Central memory CD4-positive, alpha-beta T cell (primary cell): Measurements from ENCODE around the gene HYAL3.

Experiments
- DNase-seq: peaks from one replicate; pipeline ENCODE4 v3.0.0; 2022

HYAL3 gene

GRCh38 chr3:50327943-50328691 lies 28.9 kb upstream of the HYAL3 start, which contains the start of gene TUSC2:
Gene TUSC2 (minus strand): TSS chr3:50328223. CDS start chr3:50328099, 124 bp downstream.
- DNase-seq, result peak; percentile 91

DNA sequence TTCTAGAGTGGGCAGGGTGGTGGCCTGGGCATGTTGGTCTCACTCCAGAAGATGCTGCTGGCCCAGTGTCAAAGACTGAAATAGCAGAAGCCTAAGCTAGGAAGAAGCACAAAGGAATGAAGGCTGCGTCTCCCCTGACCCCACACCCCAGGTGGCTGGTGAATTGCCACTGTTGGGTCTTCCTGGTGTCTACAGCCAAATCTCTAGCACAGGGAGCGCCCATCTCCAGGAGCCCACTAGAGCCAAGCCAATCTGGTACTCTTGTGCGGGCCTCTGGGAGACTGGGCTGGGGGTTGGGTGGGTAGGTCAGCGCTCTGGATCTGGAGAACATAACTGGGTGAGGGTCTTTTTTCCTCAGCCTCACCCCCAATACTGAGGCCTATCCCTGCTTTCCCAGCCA lies 27.9 kb upstream of the HYAL3 start:
- no peak for DNase-seq

- DNase-seq, result no peak
Observed at GRCh38 chr3:50326182-50326541, 27.0 kb upstream of the HYAL3 start.

- no peak for DNase-seq
Observed at GRCh38 chr3:50325497-50326181, 26.4 kb upstream of the HYAL3 start.

DNA sequence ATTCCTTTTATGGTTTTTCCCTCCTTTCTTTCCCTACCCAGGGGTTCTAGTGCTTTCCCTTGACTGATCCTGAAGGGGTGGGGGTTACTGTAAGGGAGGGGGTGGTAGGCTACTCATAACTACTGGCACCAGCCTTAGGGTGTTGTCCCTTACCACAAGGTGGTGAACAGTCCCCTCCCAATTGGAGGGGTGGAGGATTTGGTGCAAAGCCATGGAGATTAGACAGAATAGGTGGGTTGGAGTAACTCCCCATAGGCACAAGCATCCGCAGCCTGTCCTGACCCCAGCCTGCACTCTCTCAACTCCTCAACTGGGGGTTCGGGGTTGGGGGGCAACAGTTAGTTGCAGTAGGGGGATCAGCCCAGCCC lies 25.9 kb upstream of the HYAL3 start:
- DNase-seq, result no peak

GRCh38 chr3:50324351-50325112 lies 25.3 kb upstream of the HYAL3 start:
- peak; percentile 41 for DNase-seq

DNA sequence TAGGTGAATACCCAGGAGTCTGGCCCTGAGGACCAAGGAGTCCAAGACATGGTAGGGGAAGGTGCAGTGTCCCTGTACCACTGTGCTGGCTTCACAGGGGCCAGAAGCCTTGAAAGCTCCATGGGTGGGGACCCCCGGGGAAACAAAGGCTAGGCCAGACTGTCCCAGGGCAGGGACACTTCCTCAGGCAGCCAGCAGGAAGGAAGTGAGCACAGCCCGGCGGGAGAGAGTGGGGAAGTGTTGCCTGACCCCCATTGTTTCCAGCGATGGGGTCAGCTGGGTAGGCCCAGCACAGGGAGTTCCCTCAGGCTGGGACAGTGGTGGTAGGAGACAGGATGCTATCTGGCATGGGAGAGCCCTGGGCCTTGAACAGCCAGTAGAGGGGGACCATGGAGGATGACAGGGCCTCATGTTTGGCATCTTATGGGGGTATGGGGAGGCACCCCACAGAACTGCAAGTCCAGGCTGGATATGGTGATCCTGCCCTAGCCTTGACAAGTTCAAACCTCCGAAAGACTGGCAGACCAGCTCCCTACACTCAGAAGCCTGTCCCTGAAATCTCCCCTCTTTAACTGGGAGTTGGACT lies 24.5 kb upstream of the HYAL3 start:
- DNase-seq, result no peak

DNA sequence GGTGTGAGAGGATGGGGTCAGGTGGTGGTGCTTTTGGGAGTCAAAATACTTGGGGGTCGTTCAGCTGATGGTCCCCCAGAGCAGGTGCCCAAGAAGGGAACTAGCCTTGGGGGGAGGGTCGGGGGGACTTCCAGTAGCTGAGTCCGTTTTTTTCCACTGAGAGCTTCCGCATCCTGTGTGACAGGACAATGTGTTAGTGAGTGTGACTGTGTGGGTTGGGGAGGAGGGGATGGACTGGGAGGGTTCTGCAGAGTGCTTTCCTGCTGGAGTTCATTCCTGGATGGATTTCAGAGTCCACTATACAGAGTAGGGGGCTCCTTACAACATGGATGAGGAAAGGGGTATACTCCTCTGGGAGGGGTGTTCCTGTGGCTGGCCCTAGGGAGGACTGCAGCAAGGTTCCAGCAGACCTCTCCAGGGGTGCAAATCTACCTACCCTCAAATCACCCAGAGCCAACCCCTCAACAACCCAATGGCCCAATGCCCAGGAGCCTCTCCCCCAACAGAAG lies 23.9 kb upstream of the HYAL3 start:
- DNase-seq, result no peak

DNA sequence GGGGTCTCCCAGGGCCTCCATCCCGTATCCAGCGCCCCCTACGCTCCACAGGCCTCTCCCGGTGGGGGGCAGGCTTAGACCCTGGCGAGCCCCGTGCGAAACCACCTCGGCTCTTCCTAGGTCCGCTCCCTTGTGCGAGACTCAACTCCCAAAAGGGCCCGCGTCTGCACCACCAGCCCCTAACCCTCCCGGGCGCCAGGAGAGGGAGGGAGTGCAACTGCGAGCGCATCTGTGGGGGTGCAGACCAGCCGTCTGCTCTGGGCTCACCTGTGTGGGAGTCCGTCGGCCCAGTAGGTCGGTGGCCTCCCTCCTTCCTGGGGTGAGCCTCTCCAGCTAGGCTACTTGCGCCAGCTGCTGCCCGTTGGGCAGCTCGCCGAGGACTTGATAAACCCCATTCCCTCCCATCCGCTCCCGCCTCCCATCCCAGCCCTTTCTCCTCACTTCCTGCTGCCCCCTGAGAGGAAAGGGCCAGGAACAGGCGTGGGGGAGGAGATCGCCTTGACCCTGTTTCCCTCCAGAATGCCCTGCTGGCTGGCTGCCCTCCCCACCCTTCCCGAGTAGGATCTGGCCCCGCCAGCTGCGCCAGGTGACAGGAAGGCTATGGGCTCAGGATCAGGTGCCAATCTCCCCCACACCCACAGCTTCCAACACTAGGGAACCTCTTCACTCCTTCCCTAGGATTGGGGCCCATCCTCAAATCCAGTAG lies 23.3 kb upstream of the HYAL3 start, which contains the start of gene HYAL2:
HYAL2 (minus strand) TSS at position 360 of the 706 bp plus-strand sequence. CDS start 2,256 bp downstream, outside the sequence.
- no peak for DNase-seq

DNA sequence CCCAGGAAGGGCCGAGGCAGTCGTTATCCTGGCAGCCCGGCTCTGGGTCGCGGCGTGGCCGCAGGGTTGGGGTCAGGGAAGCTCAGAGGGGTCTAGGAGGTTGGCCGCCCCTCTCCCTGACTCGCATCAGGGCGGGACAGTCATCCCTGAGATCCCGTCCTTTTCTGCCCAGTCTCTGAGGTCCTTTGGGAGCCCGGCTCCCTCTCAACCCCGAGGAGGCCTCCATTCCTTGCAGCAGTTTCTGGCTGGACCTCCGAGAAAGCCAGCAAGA lies 22.8 kb upstream of the HYAL3 start:
- DNase-seq, result no peak

DNA sequence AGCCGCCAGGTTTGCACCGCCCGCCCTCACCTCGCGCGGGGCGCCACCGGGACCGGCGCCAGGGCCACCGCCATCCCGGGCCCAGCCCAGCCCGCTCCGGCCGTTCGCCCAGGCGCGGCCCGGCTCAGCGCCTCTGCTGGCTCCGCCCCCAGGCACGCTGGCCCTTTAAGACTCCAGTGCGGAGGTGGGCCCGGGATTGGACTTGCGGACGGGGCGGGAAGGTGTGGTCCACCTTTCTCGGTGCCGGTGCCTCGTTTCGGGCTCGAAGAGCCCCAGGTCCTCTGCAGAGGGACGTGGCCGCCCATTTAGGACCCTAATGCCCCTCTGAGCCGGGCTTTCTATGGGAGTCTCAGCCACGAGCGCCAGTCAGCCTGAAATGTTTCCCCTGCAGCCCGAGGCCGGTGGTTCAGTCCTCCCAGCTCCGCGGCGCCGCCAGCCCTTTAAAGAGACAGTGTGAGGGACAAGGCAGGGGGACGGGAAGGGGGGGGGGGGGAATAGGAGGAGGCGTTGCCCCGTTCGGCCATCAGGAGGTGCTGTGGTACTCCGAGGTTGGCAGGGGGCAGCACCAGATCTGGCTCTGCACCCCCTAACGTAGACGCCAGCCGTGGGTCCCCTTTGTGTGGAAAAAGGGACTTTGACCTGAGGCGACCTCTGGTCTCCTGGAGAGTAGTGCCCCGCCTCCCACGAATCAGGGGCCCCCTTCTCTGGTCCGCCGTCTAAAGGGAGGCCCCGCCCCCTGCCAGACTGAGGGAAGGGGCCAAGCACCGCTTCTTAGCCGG lies 22.3 kb upstream of the HYAL3 start:
- peak; percentile 77 for DNase-seq

GRCh38 chr3:50320853-50321335 lies 21.7 kb upstream of the HYAL3 start:
- DNase-seq, result no peak

DNA sequence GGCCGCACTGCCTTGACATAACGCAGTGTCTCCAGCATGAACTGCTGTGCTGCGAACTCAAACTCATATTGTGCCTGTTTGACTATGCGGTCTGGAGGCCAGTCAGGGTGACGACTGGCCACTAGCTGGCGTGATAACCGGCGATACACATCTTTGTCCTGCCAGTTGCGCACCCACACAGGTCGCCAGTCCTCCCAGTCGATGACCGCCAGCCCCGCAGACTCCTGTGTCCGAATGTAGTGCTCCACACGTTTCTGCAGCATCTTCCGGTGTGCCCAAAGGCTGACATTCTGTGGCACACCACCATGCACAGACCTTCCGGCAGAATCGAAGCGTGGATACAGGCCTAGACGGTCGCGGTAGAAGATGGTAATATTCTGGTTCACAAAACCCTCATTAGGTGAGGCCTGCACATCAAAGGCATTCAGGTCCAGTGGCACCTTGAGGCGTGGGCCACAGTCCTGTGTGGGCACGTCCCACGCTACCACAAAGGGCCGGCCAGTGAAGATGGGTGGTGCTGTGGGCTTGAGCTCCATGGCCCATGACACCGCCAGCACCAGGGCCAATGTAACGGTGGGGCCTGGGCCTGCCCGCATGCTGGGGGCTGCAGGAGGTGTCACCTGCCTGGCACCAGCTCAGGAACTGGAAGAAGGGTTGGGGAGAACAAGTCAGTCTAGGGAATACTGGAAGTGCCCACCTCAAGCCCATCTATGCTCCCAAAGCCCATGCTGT lies 20.9 kb upstream of the HYAL3 start:
- DNase-seq, result no peak

- DNase-seq, result no peak
Observed at GRCh38 chr3:50319181-50319893, 20.1 kb upstream of the HYAL3 start.

DNA sequence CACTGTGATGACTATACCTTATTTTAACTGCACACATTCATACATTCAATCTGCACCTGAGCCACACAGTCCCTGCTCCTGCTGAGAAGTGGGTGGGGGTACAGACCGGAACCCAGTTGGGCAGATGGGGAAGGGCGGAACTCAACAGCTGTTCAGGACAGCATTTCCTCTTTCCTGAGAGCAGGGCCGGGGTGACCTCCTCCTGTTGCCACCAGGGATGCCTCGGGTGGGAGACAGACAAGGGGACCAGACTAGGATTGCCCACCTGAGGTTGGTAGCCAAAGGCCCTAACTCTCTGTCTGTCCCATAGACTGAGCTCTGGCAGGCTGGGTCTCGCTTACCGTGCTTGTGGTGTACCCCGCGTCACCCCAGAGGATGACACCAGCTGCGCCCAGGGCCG lies 19.4 kb upstream of the HYAL3 start:
- DNase-seq, result no peak

GRCh38 chr3:50318163-50318562 lies 19.0 kb upstream of the HYAL3 start:
- no peak for DNase-seq

DNA sequence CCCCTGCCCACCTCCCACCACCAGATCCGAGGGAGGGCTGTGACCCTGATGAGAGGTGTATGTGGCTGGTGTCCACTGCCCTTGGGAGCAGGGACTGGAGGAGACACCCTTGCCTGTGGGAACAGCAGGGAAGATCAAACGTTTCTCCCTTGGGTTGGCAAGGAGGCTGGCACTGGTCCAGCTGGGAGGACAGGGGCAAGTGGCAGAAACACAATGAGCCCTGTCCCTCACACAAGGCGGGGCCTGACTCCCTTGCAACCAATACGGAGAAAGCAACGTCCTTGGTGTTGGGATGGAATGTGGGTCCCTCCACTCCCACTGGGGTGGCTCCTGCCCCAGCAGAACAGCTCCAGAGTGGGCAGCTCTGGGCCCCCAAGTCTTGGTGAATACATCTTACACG lies 18.1 kb upstream of the HYAL3 start:
- no peak for DNase-seq

- peak; percentile 73 for DNase-seq
Observed at GRCh38 chr3:50316657-50317242, 17.5 kb upstream of the HYAL3 start.

DNA sequence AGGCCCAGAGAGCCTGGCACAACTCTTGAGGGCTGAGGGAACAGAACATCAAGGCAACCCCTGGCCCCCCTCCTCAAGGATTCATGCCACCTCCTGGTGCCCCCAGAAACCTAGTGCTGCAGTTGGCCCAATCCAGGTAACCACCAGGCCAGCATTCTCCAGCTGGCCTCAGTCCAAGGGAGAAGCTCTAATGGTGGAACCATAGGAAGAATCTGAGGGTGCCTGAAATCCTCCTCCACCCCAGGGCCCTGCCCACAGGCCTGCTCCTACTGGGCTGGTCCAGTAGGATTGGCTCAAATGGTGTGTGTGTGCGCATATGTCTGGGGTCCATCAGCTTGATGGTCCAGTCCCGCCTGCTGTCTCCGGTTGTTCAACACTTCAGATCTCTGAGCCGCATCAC lies 15.6 kb upstream of the HYAL3 start:
- DNase-seq, result no peak

DNA sequence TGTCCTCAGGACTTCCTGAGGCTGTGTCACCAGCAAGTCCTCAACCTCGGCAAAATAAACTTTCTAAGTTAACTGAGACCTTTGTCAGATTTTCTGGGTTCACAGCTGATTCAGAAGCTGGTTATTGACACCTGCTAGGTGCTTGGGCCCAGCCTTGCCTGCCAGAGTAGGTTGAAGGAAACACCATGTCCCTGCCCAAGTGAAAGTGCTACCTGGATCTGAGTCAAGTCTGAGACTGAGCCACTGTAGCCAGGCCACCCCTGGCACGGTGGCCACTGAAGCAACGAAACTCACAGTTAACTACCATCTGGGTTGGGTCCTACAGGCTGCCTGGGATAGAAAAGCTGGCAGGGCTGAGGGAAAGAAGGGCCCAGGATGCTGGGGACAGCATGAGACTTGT lies 15.1 kb upstream of the HYAL3 start:
- DNase-seq, result no peak
